B cell (primary cell): ENCODE measurements around the gene STRN.

ENCODE experiments used
- CTCF ChIP-seq: fragments of 200-600 bp; IDR thresholded peaks from one replicate; pipeline ENCODE4 v1.8.0; 2022; ENCODE audit warnings: antibody characterized with exemption, mild to moderate bottlenecking
- EZH2 ChIP-seq: IDR thresholded peaks from 2 replicates; pipeline ENCODE4 v1.6.1; 2012; ENCODE audit warnings: borderline replicate concordance, low read depth, mild to moderate bottlenecking, moderate library complexity, low read length; ENCODE audit not compliant: insufficient read depth, poor library complexity, severe bottlenecking

DNA sequence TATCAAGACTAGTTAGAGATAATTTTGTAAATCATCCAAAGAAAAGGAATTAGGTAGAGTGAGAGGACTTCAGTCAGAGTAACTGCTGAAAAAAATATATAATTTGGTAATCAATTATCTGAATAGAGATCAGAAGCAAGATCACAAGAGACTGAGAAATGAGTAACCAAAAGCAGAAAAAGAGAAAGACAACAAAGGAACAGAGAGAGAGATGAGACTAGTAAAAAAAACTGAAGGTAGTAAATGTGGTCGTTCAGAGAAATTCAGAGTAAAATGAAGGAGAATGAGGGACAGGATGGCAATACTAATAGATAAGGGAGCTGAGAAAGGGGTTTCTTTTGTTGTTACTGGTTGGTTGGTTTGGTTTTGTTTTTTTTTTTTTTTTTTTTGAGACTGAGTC is 16.5 kb downstream of the STRN start:
- TF ChIP-seq CTCF (no peak), EZH2 (no peak)
